H1 (cell line): ENCODE measurements around the gene PCCA.

Source experiments
- CEBPB ChIP-seq: IDR thresholded peaks from 2 replicates; pipeline ENCODE4 v1.6.1; 2012; ENCODE audit warnings: low read depth, low read length
- CTCF ChIP-seq, 3 experiments: IDR thresholded peaks; 1 replicate in 2 of 3; 2 replicates in 1 of 3; pipeline versions ENCODE4 v1.5.1 to v1.6.1; 2011; ENCODE audit warnings: low read length in 3 of 3, mild to moderate bottlenecking in 3 of 3, inconsistent platforms in 2 of 3, low read depth in 1 of 3, moderate library complexity in 1 of 3; ENCODE audit not compliant: insufficient read depth in 1 of 3; ENCODE audit errors: control extremely low read depth in 1 of 3
- EP300 ChIP-seq, 2 experiments: IDR thresholded peaks; 1 replicate in 1 of 2; 2 replicates in 1 of 2; pipeline ENCODE4 v1.6.1; 2011 to 2012; ENCODE audit warnings: low read depth in 2 of 2, low read length in 2 of 2, mild to moderate bottlenecking in 2 of 2, borderline replicate concordance in 1 of 2, inconsistent platforms in 1 of 2, moderate library complexity in 1 of 2
- JUN ChIP-seq: IDR thresholded peaks from 2 replicates; pipeline ENCODE4 v1.6.1; 2011; ENCODE audit warnings: low read depth, mild to moderate bottlenecking, improper control_type of control experiment, low read length
- PHF8 ChIP-seq: fragments of 200-600 bp; sonication (generic); conservative IDR thresholded peaks from 2 replicates; pipeline ENCODE4 v1.7.1; 2012; ENCODE audit warnings: low read depth, mild to moderate bottlenecking, inconsistent platforms, low read length, moderate library complexity
- POLR2A ChIP-seq, 2 experiments: IDR thresholded peaks; 1 replicate in 1 of 2; 2 replicates in 1 of 2; pipeline ENCODE4 v1.6.1; 2011; ENCODE audit warnings: low read depth in 2 of 2, low read length in 2 of 2, mild to moderate bottlenecking in 2 of 2; ENCODE audit errors: control extremely low read depth in 1 of 2
- POLR2AphosphoS5 ChIP-seq: IDR thresholded peaks from 2 replicates; pipeline ENCODE4 v1.6.1; 2011; ENCODE audit warnings: low read depth, low read length
- RFX5 ChIP-seq: IDR thresholded peaks from 2 replicates; pipeline ENCODE4 v1.6.1; 2011; ENCODE audit warnings: low read depth, low read length, improper control_type of control experiment, borderline replicate concordance
- USF2 ChIP-seq: IDR thresholded peaks from 2 replicates; pipeline ENCODE4 v1.6.1; 2011; ENCODE audit warnings: low read length, improper control_type of control experiment
- ZNF274 ChIP-seq: IDR thresholded peaks from 2 replicates; pipeline ENCODE4 v1.7.0; 2012; ENCODE audit warnings: low read length, borderline replicate concordance; ENCODE audit errors: extremely low read depth
- TF ChIP-seq, protein P1 (sequence below): IDR thresholded peaks from 2 replicates; pipeline ENCODE4 v1.6.1; 2011; ENCODE audit warnings: low read depth, mild to moderate bottlenecking, low read length; ENCODE audit not compliant: insufficient read depth
- TF ChIP-seq, protein P2 (sequence below): IDR thresholded peaks from 2 replicates; pipeline ENCODE4 v1.6.1; 2012; ENCODE audit warnings: low read length, inconsistent platforms

- no peak for TF ChIP-seq POLR2AphosphoS5
- no peak for TF ChIP-seq JUN
- no peak for TF ChIP-seq ZNF274
- no peak for TF ChIP-seq RFX5
- TF ChIP-seq CEBPB = no peak
- no peak for TF ChIP-seq POLR2A (IDR thresholded peaks at IDR 0.05; ENCODE audit: control extremely low read depth in 1 of 2, low read depth in 2 of 2, low read length in 2 of 2)
- TF ChIP-seq PHF8 = no peak
- no peak for TF ChIP-seq CTCF (IDR thresholded peaks at IDR 0.05; ENCODE audit: control extremely low read depth in 1 of 3, insufficient read depth in 1 of 3, low read depth in 1 of 3, low read length in 3 of 3)
- TF ChIP-seq, protein P1, sequence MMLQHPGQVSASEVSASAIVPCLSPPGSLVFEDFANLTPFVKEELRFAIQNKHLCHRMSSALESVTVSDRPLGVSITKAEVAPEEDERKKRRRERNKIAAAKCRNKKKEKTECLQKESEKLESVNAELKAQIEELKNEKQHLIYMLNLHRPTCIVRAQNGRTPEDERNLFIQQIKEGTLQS = no peak
- no peak for TF ChIP-seq EP300 (IDR thresholded peaks at IDR 0.05; ENCODE audit: borderline replicate concordance in 1 of 2, low read depth in 2 of 2, low read length in 2 of 2)
- no peak for TF ChIP-seq USF2
- TF ChIP-seq, protein P2, sequence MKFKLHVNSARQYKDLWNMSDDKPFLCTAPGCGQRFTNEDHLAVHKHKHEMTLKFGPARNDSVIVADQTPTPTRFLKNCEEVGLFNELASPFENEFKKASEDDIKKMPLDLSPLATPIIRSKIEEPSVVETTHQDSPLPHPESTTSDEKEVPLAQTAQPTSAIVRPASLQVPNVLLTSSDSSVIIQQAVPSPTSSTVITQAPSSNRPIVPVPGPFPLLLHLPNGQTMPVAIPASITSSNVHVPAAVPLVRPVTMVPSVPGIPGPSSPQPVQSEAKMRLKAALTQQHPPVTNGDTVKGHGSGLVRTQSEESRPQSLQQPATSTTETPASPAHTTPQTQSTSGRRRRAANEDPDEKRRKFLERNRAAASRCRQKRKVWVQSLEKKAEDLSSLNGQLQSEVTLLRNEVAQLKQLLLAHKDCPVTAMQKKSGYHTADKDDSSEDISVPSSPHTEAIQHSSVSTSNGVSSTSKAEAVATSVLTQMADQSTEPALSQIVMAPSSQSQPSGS = no peak
These were observed 132.3 kb downstream of the PCCA start for GRCh38 chr13:100221166-100221565.
